ENCODE results near the gene PPIF.
A peak's percentile ranks its signal among the peaks of the same experiment; 100 is the strongest.

The PPIF gene

GRCh38 chr10:79349766-79350406 lies 2.6 kb downstream of the PPIF start:
- DNase-seq, result no peak

- DNase-seq, result no peak
Observed at GRCh38 chr10:79350407-79351154, 3.3 kb downstream of the PPIF start.

- no peak for DNase-seq
Observed at GRCh38 chr10:79351332-79351731, 4.1 kb downstream of the PPIF start.

DNA sequence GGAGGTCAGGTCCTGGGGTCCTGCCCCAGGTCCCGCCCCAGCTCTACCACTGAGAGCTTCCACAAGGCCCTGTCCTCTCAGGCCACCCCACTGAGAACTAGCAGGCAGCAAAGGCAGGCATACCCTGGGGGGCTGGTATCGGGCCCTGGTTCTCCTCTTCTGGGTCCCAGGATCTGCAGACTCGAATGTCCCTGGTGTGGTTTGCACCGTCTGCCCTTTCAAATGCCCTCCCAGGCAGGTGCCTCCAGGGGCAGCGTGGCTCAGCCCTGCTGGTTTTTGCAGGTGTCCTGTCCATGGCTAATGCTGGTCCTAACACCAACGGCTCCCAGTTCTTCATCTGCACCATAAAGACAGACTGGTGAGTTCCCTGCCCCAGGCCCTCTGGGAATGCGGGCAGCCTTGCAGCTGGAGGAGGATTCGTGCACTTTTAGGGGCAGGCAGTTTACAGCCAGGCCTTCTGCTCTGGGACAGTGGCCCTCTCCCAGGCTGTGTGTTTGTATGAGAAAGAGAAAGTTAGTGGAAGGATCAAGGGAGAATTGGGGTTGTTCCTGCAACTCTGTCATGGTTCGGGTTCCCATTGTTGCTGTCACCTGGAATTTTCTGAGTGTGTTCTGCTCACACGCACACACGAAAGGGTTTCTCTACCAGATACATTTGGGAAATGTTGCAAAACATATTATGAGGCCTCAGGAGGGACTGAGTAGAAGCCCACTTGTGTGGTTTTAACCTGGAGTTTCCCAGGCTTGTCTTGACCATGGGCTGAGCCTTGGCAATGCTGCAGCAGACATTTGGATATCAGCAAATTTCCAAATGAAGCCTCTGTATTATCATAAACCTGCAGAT lies 5.0 kb downstream of the PPIF start:
- no peak for DNase-seq

DNA sequence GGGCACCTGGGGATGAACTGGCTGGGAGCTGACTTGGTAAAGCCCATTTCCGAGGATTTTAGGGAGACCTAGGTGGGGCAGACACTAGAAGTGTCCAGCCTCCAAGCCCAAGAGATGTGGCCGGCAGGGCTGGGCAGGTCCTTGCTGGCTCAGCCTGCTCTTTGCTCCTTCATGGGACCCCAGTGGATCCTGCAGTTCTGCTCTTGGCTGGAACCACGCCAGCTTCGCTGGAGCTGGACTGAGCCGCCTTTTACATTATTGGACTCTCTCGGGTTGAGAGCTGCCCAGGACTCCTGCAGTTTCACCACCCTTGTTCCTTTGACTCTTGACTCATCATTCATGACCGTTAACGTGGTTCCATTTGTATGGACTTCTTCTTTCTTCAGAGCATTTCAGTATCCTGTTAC lies 5.7 kb downstream of the PPIF start:
- no peak for DNase-seq

GRCh38 chr10:79353726-79354125 lies 6.5 kb downstream of the PPIF start:
- no peak for DNase-seq

DNA sequence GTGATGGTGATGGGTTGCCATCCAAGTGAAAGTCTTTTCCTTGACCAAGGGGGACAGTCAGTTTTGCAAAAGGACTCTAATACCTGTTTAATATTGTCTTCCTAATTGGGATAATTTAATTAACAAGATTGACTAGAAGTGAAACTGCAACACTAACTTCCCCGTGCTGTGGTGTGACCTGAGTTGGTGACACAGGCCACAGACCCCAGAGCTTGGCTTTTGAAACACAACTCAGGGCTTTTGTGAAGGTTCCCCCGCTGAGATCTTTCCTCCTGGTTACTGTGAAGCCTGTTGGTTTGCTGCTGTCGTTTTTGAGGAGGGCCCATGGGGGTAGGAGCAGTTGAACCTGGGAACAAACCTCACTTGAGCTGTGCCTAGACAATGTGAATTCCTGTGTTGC lies 6.9 kb downstream of the PPIF start:
- no peak for DNase-seq

DNA sequence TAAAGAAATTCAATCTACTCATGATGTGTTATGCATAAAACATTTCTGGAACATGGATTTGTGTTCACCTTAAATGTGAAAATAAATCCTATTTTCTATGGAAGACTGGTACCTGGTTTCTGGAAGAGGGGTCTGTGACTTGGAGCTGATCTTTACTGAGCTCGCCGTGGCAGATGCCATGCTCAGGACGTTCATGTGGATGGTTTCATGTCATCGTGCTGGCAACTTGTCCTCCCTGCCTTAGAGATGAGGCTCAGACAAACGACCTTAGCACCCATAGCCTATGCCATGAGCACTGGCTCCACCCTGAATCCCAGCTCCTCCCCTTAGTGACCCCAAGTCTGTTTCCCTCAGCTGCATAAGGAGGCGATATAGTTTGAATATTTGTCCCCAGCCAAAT lies 7.3 kb downstream of the PPIF start:
- no peak for DNase-seq

- DNase-seq, result no peak
Observed at GRCh38 chr10:79355420-79356017, 8.2 kb downstream of the PPIF start.

DNA sequence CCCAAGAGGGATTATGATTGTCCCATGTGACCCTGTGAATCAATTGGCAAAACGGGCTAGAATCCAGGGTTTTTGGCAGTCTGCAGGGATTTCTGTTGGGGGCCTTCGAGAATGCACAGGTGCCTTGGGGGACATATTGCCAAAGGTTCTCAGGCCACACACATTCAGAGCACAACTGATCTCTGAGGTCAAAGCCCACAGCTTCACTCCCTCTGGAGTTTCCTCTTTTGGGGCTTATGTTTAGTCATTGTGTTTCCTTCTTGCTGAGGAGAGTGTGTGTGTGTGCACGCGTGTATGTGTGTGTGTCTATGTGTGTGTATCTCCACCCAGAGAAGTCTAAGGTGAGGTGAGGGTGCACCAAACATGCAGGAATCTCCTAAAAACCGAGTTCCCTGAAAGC lies 8.8 kb downstream of the PPIF start:
- no peak for DNase-seq

GRCh38 chr10:79357180-79357579 lies 9.9 kb downstream of the PPIF start:
- DNase-seq, result no peak

- no peak for DNase-seq
Observed at GRCh38 chr10:79358811-79359210, 11.5 kb downstream of the PPIF start.

DNA sequence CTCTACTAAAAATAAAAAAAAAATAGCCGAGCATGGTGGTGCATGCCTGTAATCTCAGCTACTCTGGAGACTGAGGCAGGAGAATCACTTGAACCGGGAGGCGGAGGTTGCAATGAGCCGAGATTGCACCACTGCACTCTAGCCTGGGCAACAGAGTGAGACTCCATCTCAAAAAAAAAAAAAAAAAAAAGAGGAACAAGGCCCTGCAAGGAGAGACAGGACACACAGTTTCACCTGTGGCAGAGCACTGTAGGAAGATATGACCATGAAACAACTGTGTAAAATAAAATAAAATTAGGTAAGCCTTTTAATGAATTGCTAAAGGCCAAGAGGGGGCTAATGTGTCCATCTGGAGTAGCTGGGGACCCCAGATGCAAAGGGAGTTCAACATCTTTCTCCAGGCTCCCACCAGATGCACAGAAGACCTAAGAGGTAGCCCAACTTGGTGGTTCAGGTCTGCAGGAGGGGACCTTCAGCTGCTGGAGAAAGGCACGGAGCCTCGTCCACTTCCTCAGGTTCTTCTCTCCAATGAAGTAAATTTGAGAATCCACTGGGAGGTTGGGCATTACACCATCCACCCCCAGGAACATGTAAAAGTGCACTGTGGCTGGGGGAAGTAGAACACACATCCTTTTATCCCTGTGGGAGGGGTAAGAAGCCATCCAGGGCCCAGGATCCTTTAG lies 12.7 kb downstream of the PPIF start:
- DNase-seq, result no peak

- no peak for DNase-seq
Observed at GRCh38 chr10:79360499-79361342, 13.5 kb downstream of the PPIF start.

- DNase-seq, result no peak
Observed at GRCh38 chr10:79361726-79362397, 14.6 kb downstream of the PPIF start.

- DNase-seq, result no peak
Observed at GRCh38 chr10:79367426-79368189, 20.3 kb downstream of the PPIF start.

GRCh38 chr10:79372871-79373270 lies 25.6 kb downstream of the PPIF start:
- no peak for DNase-seq

- peak; percentile 87 for DNase-seq
Observed at GRCh38 chr10:79374312-79375191, 27.3 kb downstream of the PPIF start.

- DNase-seq, result no peak
Observed at GRCh38 chr10:79375321-79376077, 28.2 kb downstream of the PPIF start.
